Measurements from ENCODE around the gene NUMB.
A peak's percentile ranks its signal among the peaks of the same experiment; 100 is the strongest.

NUMB gene

DNA sequence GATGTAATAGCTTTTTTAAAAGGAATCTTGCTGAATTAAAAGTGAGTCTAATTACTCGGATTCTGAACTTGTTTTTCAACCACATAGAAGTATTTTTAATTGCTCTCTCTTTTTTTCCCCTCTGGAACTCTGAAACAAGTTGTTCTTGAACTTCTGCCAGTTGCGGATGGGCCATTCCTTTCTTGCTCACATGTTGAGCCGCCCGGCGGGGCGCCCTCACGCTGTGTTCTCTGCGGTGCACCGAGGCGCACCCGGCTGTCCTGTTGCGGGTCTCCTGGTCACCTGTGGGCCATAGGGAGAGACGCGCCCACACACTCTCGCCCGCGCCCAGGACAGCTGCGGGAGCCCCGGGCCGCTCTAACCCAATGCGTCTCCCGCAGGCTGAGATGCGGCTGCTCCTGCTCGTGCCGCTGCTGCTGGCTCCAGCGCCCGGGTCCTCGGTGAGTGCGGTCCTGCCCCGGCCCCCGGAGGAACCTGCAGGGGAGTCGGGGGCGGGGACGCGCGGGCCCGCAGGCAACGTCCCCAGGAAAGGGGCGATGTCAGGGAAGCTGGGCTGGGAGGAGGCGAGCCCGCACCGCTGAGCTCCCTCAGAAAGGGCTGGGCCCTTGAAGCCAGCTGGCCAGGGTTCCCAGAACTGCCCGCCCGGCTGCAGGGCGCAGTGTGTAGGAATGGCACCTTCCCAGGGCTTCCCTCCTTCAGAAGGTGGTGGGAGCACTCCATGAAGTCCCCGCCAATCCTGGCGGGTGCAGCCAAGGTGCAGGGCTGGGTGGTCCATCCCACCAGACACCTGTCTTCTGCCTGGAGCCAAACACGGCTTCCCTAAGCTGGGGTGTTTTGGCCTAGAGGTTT lies 218.7 kb downstream of the NUMB start:
- H3K9me3 Mint-ChIP-seq, result no peaks in the 10 kb centered on the region
- H3K4me3 Mint-ChIP-seq, result peak overlapping the region; percentile 77 to 87 (median 86)
- TF ChIP-seq, protein P1, sequence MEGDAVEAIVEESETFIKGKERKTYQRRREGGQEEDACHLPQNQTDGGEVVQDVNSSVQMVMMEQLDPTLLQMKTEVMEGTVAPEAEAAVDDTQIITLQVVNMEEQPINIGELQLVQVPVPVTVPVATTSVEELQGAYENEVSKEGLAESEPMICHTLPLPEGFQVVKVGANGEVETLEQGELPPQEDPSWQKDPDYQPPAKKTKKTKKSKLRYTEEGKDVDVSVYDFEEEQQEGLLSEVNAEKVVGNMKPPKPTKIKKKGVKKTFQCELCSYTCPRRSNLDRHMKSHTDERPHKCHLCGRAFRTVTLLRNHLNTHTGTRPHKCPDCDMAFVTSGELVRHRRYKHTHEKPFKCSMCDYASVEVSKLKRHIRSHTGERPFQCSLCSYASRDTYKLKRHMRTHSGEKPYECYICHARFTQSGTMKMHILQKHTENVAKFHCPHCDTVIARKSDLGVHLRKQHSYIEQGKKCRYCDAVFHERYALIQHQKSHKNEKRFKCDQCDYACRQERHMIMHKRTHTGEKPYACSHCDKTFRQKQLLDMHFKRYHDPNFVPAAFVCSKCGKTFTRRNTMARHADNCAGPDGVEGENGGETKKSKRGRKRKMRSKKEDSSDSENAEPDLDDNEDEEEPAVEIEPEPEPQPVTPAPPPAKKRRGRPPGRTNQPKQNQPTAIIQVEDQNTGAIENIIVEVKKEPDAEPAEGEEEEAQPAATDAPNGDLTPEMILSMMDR (IDR thresholded peaks at IDR 0.05; ENCODE audit: unreplicated experiment in 3 of 3), result no peak
- peak overlapping the region in 2 of 3 experiments; percentile 85 to 95 for H3K27ac Mint-ChIP-seq
- peaks cover 3% of the 10 kb centered on the region for H3K36me3 Mint-ChIP-seq (ENCODE audit: low read depth)
- H3K27me3 Mint-ChIP-seq (ENCODE audit: low read depth), result peaks cover 60% of the 10 kb centered on the region
- peaks cover 55% of the 10 kb centered on the region for H3K4me1 Mint-ChIP-seq

DNA sequence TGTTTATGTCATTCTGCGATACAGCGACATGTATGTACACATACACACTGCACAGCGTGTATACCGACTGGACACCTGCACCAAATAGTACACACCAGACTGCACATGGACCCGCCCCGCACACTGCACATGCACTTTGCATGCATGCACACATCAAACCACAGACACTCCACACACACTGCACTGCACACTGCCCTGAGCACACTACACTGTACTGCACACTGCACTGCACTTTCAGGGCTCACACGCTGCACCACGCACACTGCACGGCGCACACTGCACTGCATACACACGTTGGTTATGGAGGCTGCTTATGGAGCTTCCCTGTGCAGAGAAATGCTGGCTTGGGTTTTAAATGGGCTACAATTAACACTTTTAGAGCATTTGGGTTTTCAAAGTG lies 219.4 kb downstream of the NUMB start:
- peaks cover 3% of the 10 kb centered on the region for H3K36me3 Mint-ChIP-seq (ENCODE audit: low read depth)
- no peaks in the 10 kb centered on the region for H3K9me3 Mint-ChIP-seq
- peaks cover 65% of the 10 kb centered on the region for H3K27me3 Mint-ChIP-seq (ENCODE audit: low read depth)
- TF ChIP-seq, protein P1 (IDR thresholded peaks at IDR 0.05; ENCODE audit: unreplicated experiment in 3 of 3), result no peak
- H3K4me1 Mint-ChIP-seq, result peaks cover 58% of the 10 kb centered on the region
- H3K4me3 Mint-ChIP-seq, result peak overlapping the region; percentile 77 to 87 (median 86)
- H3K27ac Mint-ChIP-seq, result peak overlapping the region; percentile 37 to 95 (median 85)

GRCh38 chr14:73238424-73238852 lies 219.9 kb downstream of the NUMB start:
- TF ChIP-seq, protein P1 (IDR thresholded peaks at IDR 0.05; ENCODE audit: unreplicated experiment in 3 of 3), result no peak
- peaks cover 68% of the 10 kb centered on the region for H3K27me3 Mint-ChIP-seq (ENCODE audit: low read depth)
- H3K36me3 Mint-ChIP-seq (ENCODE audit: low read depth), result peaks cover 3% of the 10 kb centered on the region
- H3K4me1 Mint-ChIP-seq, result peaks cover 63% of the 10 kb centered on the region
- peak overlapping the region; percentile 37 to 95 (median 85) for H3K27ac Mint-ChIP-seq
- H3K9me3 Mint-ChIP-seq, result no peaks in the 10 kb centered on the region
- H3K4me3 Mint-ChIP-seq, result peak overlapping the region; percentile 72 to 87 (median 86)

GRCh38 chr14:73237786-73238423 lies 220.4 kb downstream of the NUMB start:
- Mint-ChIP-seq H3K9me3 (no peaks in the 10 kb centered on the region), H3K27me3 (ENCODE audit: low read depth) (peaks cover 68% of the 10 kb centered on the region), H3K36me3 (ENCODE audit: low read depth) (peaks cover 3% of the 10 kb centered on the region), H3K4me3 (peak overlapping the region; percentile 72 to 87 (median 86)), H3K4me1 (peaks cover 68% of the 10 kb centered on the region), H3K27ac (peak overlapping the region; percentile 37 to 95 (median 85))
- TF ChIP-seq, protein P1 (IDR thresholded peaks at IDR 0.05; ENCODE audit: unreplicated experiment in 3 of 3), result no peak

- Mint-ChIP-seq H3K27ac (peak within 1 kb of the TSS; percentile 91 to 97 (median 91)), H3K9me3 (no peaks in the 10 kb centered on the region), H3K4me1 (peaks cover 68% of the 10 kb centered on the region), H3K27me3 (ENCODE audit: low read depth) (peaks cover 68% of the 10 kb centered on the region), H3K4me3 (peak within 1 kb of the TSS; percentile 77 to 93 (median 90)), H3K36me3 (ENCODE audit: low read depth) (peaks cover 3% of the 10 kb centered on the region)
- TF ChIP-seq, protein P1 (IDR thresholded peaks at IDR 0.05; ENCODE audit: unreplicated experiment in 3 of 3), result no peak
Measured at GRCh38 chr14:73237219-73237785, 221.0 kb downstream of the NUMB start, which contains the start of gene PAPLN. Gene PAPLN (plus strand): TSS chr14:73237506. CDS start chr14:73239779, 2,273 bp downstream.

All from nephron (organoid).